Urinary bladder (tissue), 4 donors: Measurements from ENCODE around the gene ENTREP1. TPM values are rescaled to one million over a fixed set of nuclear protein-coding genes. Genes with fewer than 3 reads are reported as not detected.
A peak's percentile ranks its signal among the peaks of the same experiment; 100 is the strongest.

ENCODE experiments used
- DNase-seq: peaks from one replicate; pipeline ENCODE4 v3.0.0-alpha.2; 2015; ENCODE audit errors: extremely low spot score
- H3K27ac ChIP-seq: one replicate; pipeline ENCODE4 v1.5.1; 2013; ENCODE audit warnings: low read depth, mild to moderate bottlenecking, moderate library complexity
- H3K36me3 ChIP-seq: one replicate; pipeline ENCODE4 v1.6.1; 2013; ENCODE audit warnings: mild to moderate bottlenecking, moderate library complexity; ENCODE audit not compliant: insufficient read depth
- H3K4me1 ChIP-seq: one replicate; pipeline ENCODE4 v1.6.1; 2013; ENCODE audit warnings: mild to moderate bottlenecking, moderate library complexity; ENCODE audit not compliant: insufficient read depth
- H3K4me3 ChIP-seq: one replicate; pipeline ENCODE4 v1.5.1; 2013; ENCODE audit warnings: low read depth, low read length
- WGBS: extraction: QIAGEN DNeasy Blood & Tissue Kit; methylation state at CpG from one replicate; pipeline ENCODE4 v1.1.7; 2013; 5-methylcytosine and 5-hydroxymethylcytosine counted together
- polyA plus RNA-seq: library from polyadenylated mRNA; stranded (reverse); fragments of 200-250 nt; gene quantifications from one replicate; pipeline ENCODE4 v1.2.3, GENCODE V29; 2013
- total RNA-seq: library from RNA; depleted of rRNA; stranded (reverse); fragments of >200 nt; gene quantifications from one replicate; pipeline ENCODE4 v1.2.3, GENCODE V29; 2014
- donor health status: healthy with polysubstance abuse.
- donor health status: healthy.

The ENTREP1 gene
- total and polyA plus RNA-seq, 2 donors = 7.2 to 11.6 TPM

DNA sequence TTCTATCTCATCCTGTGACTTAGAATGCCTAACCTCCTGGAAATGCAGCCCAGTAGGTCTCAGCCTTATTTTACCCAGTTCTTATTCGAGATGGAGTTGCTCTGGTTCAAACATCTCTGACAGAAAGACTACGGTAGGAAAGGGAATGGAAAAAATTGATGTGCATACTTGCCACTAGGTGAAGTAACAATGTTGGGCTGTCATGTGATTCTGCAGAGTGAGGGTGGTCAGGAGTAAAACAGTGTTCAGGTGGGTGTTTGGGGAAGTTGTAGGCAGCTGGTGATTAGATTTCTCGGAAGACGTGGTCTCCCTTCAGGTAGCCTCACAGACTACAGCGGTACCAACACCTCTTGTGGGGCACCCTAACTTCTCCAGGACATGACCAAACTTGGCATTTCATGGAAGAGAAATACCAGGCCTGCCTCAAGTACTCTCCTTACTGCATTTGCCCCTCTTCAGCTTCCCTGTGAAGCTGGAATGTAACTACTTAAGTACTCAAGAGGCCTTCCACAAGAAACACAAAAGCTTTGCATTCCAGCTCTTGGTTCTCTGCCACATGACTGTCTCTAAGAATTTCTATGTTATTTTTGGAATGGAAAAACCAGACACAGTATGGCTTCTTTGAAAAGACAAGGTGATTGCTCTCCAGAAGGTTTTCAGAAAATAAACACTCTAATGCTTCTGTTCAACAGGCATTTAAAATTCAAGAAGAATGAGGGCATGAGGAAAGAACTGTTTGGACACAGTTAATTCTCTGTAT is 17.4 kb upstream of the ENTREP1 start:
- H3K27ac ChIP-seq = no peak overlapping the region
- DNase-seq = peak; percentile 36
- WGBS = 79% methylated on average over 5 of the region's 5 CpGs
- H3K4me3 ChIP-seq = no peak overlapping the region
- no peaks in the 10 kb centered on the region for H3K36me3 ChIP-seq
- no peaks in the 10 kb centered on the region for H3K4me1 ChIP-seq

GRCh38 chr9:69308206-69308931 is 16.6 kb upstream of the ENTREP1 start:
- H3K27ac ChIP-seq = no peak overlapping the region
- H3K4me1 ChIP-seq = no peaks in the 10 kb centered on the region
- H3K4me3 ChIP-seq = no peak overlapping the region
- 78% methylated on average over 5 of the region's 5 CpGs for WGBS
- no peaks in the 10 kb centered on the region for H3K36me3 ChIP-seq
- DNase-seq = no peak

DNA sequence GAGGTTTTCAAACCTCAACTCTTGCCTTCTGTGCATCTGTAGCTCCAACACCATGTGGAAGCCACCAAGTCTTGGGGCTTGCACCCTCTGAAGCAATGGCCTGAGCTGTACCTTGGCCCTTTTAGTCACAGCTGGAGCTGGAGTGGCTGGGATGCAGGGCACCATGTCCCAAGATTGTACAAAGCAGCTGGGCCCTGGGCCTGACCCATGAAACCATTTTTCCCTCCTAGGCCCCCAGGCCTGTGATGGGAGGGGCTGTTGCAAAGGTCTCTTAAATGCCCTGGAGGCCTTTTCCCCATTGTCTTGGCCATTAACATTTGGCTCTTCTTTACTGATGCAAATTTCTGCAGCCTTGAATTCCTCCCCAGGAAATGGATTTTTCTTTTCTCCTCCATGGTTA is 11.8 kb upstream of the ENTREP1 start:
- Histone ChIP-seq H3K27ac (no peak overlapping the region), H3K4me1 (no peaks in the 10 kb centered on the region), H3K36me3 (no peaks in the 10 kb centered on the region), H3K4me3 (no peak overlapping the region)
- no peak for DNase-seq

DNA sequence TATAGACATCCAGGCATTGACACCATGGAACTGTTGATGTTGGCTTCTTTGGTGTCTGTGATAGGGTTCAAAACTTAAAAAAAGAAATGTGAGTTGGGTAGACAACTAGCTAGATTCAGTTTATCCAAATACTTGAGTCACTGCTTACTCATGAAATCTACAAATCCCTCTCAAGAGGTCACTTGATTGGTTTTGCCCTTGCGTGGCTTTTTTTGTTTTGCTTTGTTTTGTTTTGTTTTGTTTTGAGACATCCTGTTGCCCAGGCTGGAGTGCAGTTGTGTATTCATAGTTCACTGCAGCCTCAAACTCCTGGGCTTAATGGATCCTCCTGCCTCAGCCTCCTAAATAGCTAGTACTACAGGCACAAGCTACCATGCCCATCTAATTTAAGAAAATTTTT is 10.5 kb upstream of the ENTREP1 start:
- no peak overlapping the region for H3K4me3 ChIP-seq
- H3K4me1 ChIP-seq = no peaks in the 10 kb centered on the region
- no peak overlapping the region for H3K27ac ChIP-seq
- H3K36me3 ChIP-seq = no peaks in the 10 kb centered on the region
- no peak for DNase-seq
- 85% methylated on average over 1 of the region's 1 CpG for WGBS

- WGBS = 71% methylated on average over 2 of the region's 2 CpGs
- no peak overlapping the region for H3K4me3 ChIP-seq
- H3K4me1 ChIP-seq = no peaks in the 10 kb centered on the region
- H3K27ac ChIP-seq = no peak overlapping the region
- no peak for DNase-seq
- no peaks in the 10 kb centered on the region for H3K36me3 ChIP-seq
Observed at GRCh38 chr9:69317081-69317480, 7.9 kb upstream of the ENTREP1 start.

DNA sequence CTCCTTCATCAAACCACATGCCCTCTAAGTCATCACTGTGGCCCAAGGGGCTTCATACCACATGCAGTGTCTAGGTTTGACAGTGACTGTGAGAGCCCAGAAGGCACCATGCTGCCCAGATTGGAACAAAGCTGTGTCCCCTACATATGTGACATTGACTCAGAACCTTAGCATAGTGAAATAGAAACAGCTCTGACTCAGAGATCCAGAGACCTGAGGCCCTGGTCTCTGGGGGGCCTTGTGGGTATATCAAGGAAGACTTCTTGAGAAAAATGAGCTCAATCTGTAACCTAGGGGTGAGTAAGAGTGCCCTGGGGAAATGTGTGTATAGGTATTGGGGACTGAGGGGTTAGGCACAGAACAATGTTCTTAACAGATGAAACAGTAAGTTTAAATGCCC is 7.1 kb upstream of the ENTREP1 start:
- Histone ChIP-seq H3K27ac (no peak overlapping the region), H3K4me1 (no peaks in the 10 kb centered on the region), H3K36me3 (no peaks in the 10 kb centered on the region), H3K4me3 (no peak overlapping the region)
- no peak for DNase-seq

- Histone ChIP-seq H3K36me3 (no peaks in the 10 kb centered on the region), H3K4me3 (no peak overlapping the region), H3K4me1 (no peaks in the 10 kb centered on the region), H3K27ac (no peak overlapping the region)
- 51% methylated on average over 6 of the region's 6 CpGs for WGBS
- no peak for DNase-seq
Observed at GRCh38 chr9:69319324-69320025, 5.5 kb upstream of the ENTREP1 start.

GRCh38 chr9:69322256-69322655 is 2.8 kb upstream of the ENTREP1 start:
- no peaks in the 10 kb centered on the region for H3K36me3 ChIP-seq

GRCh38 chr9:69323861-69324260 is 1.2 kb upstream of the ENTREP1 start:
- H3K36me3 ChIP-seq = no peaks in the 10 kb centered on the region
- H3K4me3 ChIP-seq = no peak overlapping the region
- H3K27ac ChIP-seq = no peak overlapping the region
- WGBS = 30% methylated on average over 2 of the region's 2 CpGs
- DNase-seq = no peak
- no peaks in the 10 kb centered on the region for H3K4me1 ChIP-seq

More at GRCh38 chr9:69322256-69322655, 2.8 kb upstream of the ENTREP1 start:
- H3K4me3 ChIP-seq = no peak overlapping the region
- 53% methylated on average over 1 of the region's 1 CpG for WGBS
- H3K27ac ChIP-seq = no peak overlapping the region
- H3K4me1 ChIP-seq = no peaks in the 10 kb centered on the region
- no peak for DNase-seq

DNA sequence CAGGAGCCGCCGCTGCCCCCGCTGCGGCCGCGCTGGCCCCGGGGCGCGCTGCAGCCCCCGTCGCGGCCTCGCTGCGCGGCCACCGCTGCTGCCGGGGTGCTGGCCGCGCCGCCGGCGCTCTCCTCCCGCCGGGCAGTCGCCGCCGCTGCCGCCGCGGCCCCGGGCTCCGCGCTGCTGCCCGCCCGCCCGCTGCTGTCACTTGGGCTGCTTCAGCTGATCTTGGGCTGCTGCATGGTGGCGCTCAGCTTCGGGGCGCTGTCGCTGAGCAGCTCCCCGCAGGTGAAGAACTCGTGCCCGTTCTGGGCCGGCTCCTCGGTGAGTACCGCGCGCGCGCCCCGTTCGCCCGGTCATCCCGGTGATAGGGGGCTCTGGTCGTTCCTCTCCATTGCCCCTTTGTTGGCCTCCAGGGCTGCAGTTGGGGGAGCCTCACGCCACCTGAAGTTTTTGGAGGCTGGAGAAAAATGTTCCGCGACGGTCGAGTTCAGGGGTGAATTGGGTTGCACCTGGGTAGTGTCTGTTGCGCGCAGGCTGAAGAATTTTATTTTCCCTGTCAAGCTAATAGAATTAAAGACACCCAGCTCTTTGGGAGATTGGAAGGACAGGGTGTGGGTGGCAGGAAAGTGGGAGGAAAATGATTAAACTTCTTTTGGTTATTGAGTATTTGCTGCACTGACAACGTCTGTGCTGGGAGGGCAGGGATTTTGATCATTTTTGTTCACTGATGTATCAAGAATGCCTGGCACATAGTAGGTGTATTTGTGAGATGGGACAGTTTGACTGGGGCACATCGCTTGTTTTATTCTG is 596 bp downstream of the ENTREP1 start:
- H3K4me3 ChIP-seq = peak overlapping the region; percentile 57
- no peaks in the 10 kb centered on the region for H3K36me3 ChIP-seq
- 3% methylated on average over 64 of the region's 64 CpGs for WGBS
- no peaks in the 10 kb centered on the region for H3K4me1 ChIP-seq
- no peak overlapping the region for H3K27ac ChIP-seq
- no peak for DNase-seq

GRCh38 chr9:69326261-69326660 is 1.2 kb downstream of the ENTREP1 start:
- Histone ChIP-seq H3K4me3 (no peak overlapping the region), H3K36me3 (no peaks in the 10 kb centered on the region), H3K4me1 (no peaks in the 10 kb centered on the region), H3K27ac (no peak overlapping the region)
- DNase-seq = no peak
- WGBS = 48% methylated on average over 7 of the region's 7 CpGs

DNA sequence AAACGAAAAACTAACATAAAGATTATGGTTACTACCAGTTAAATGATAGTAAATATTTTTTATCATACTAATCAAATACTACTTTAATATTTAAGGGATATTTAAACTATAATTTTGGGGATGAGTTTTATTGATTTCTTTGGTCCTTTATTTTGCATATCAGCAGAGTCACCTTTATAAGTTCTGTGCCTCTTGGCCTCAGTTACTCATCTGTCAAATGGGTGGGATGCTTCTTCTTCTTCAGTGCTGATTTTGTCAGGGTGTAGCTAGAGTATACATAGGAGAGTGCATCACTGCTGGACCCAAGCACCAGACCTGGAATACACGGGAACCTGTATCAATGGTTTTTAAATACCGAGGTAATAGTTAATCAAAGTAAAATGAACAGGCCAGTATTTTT is 5.6 kb downstream of the ENTREP1 start:
- DNase-seq = no peak
- Histone ChIP-seq H3K27ac (no peak overlapping the region), H3K4me1 (no peaks in the 10 kb centered on the region), H3K4me3 (no peak overlapping the region), H3K36me3 (no peaks in the 10 kb centered on the region)
- WGBS = 87% methylated on average over 3 of the region's 3 CpGs

DNA sequence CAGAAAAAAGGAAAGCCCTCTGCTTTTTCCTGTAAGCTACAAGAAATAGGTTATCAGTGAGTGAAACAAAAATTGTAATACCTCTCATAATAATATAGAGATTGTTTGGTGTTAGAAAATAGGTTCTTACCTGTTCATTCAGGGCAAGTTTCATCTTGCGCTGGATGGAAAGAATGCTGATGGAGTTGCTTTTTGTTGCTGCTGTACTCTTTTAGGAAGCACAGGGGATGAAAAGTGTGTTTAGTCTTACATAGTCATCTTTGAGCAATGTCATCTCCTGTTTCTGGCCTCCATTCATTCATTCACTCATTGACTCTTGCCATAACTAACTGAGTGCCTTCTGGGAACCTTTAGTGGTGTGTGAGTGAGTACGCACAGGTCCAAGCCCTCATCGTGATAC is 6.4 kb downstream of the ENTREP1 start:
- WGBS = 85% methylated on average over 3 of the region's 3 CpGs
- H3K27ac ChIP-seq = no peak overlapping the region
- no peak overlapping the region for H3K4me3 ChIP-seq
- DNase-seq = no peak
- H3K4me1 ChIP-seq = no peaks in the 10 kb centered on the region
- H3K36me3 ChIP-seq = no peaks in the 10 kb centered on the region
